Activated CD8-positive, alpha-beta memory T cell treated with anti-CD3 and anti-CD28 coated beads, Interleukin-2, amount 10 ng/mL, durations not matched to agents 7 days and 5 days (primary cell): Measurements from ENCODE around the gene HSP90AB1. TPM values are rescaled to one million over a fixed set of nuclear protein-coding genes. Genes with fewer than 3 reads are reported as not detected.
A peak's percentile ranks its signal among the peaks of the same experiment; 100 is the strongest.

Source experiments
- ATAC-seq: fragments of 150-1000 bp; cut with Tn5 transposase; one replicate; pipeline ENCODE4 v1.10.0; 2021; ENCODE audit warnings: moderate library complexity
- CTCF ChIA-PET: fragments of 350-600 bp; sonication (Branson Sonifier 250); formaldehyde crosslinking; loops from one replicate; lab custom pipeline; 2021; ENCODE audit warnings: antibody characterized with exemption; lab: Charles Lee
- DNase-seq: peaks from one replicate; pipeline ENCODE4 v3.0.0-alpha.2; 2020
- H3K27ac Mint-ChIP-seq: one replicate; pipeline ENCODE4 v1.8.0; 2021; ENCODE audit warnings: mild to moderate bottlenecking, mixed read lengths
- H3K27me3 Mint-ChIP-seq: one replicate; pipeline ENCODE4 v1.8.0; 2021; ENCODE audit warnings: mixed read lengths
- H3K36me3 Mint-ChIP-seq: one replicate; pipeline ENCODE4 v1.8.0; 2021; ENCODE audit warnings: mild to moderate bottlenecking, mixed read lengths
- H3K4me1 Mint-ChIP-seq: one replicate; pipeline ENCODE4 v1.8.0; 2021; ENCODE audit warnings: mixed read lengths
- H3K4me3 Mint-ChIP-seq: one replicate; pipeline ENCODE4 v1.8.0; 2021; ENCODE audit warnings: mild to moderate bottlenecking, moderate library complexity, mixed read lengths
- H3K9me3 Mint-ChIP-seq: one replicate; pipeline ENCODE4 v1.8.0; 2022; ENCODE audit warnings: low read depth, mixed read lengths
- total RNA-seq, 2 experiments: library from RNA; stranded (reverse); gene quantifications; one replicate each; pipeline ENCODE4 v1.2.3, GENCODE V29; 2021

HSP90AB1 gene
- total RNA-seq, 2 experiments from 2014 or later = 734 to 1,112 TPM

GRCh38 chr6:44257025-44257752 is 10.3 kb downstream of the HSP90AB1 start, which contains the start of gene SLC35B2:
Gene SLC35B2 (minus strand): TSS chr6:44257528. CDS start chr6:44257410, 118 bp downstream.
- H3K4me3 Mint-ChIP-seq = peak within 1 kb of the TSS; percentile 90
- DNase-seq = peak; percentile 77
- peak; percentile 71 for ATAC-seq
- H3K27ac Mint-ChIP-seq = peak within 1 kb of the TSS; percentile 88
- H3K4me1 Mint-ChIP-seq = peaks cover 68% of the 10 kb centered on the region
- no peaks in the 10 kb centered on the region for H3K27me3 Mint-ChIP-seq
- CTCF ChIA-PET = interaction anchor here (0.7 to 3.1 kb wide), 25 partner anchors 9 to 158 kb away, joined by 3 to 55 read pairs (median 5); partner anchors contain the start of genes AARS2, CDC5L, HSP90AB1 and SLC29A1
- H3K36me3 Mint-ChIP-seq = peaks cover 43% of the 10 kb centered on the region
- no peaks in the 10 kb centered on the region for H3K9me3 Mint-ChIP-seq

- peak overlapping the region; percentile 88 for H3K27ac Mint-ChIP-seq
- H3K36me3 Mint-ChIP-seq = peaks cover 38% of the 10 kb centered on the region
- H3K4me1 Mint-ChIP-seq = peaks cover 71% of the 10 kb centered on the region
- peak overlapping the region; percentile 75 for H3K4me3 Mint-ChIP-seq
- CTCF ChIA-PET = interaction anchor here (1.3 to 3.1 kb wide), 9 partner anchors 8 to 85 kb away, joined by 5 to 55 read pairs (median 12); partner anchors contain the start of genes AARS2, HSP90AB1 and SLC29A1
- no peaks in the 10 kb centered on the region for H3K9me3 Mint-ChIP-seq
- H3K27me3 Mint-ChIP-seq = no peaks in the 10 kb centered on the region
- no peak for DNase-seq
- ATAC-seq = no peak
Measured at GRCh38 chr6:44257753-44258324, 10.9 kb downstream of the HSP90AB1 start.

- Mint-ChIP-seq H3K27me3 (no peaks in the 10 kb centered on the region), H3K27ac (peak overlapping the region; percentile 88), H3K36me3 (peaks cover 37% of the 10 kb centered on the region), H3K9me3 (no peaks in the 10 kb centered on the region), H3K4me3 (peak overlapping the region; percentile 75), H3K4me1 (peaks cover 67% of the 10 kb centered on the region)
- DNase-seq = no peak
- ATAC-seq = no peak
- CTCF ChIA-PET = interaction anchor here (2.4 to 3.0 kb wide), 2 partner anchors 10 to 34 kb away, joined by 17 to 55 read pairs; partner anchors contain the start of genes HSP90AB1 and SLC29A1
Measured at GRCh38 chr6:44258325-44258863, 11.5 kb downstream of the HSP90AB1 start.

- no peaks in the 10 kb centered on the region for H3K9me3 Mint-ChIP-seq
- H3K27me3 Mint-ChIP-seq = no peaks in the 10 kb centered on the region
- H3K27ac Mint-ChIP-seq = peak overlapping the region; percentile 88
- H3K4me3 Mint-ChIP-seq = no peak overlapping the region
- peaks cover 33% of the 10 kb centered on the region for H3K36me3 Mint-ChIP-seq
- CTCF ChIA-PET = no interaction called here
- peaks cover 63% of the 10 kb centered on the region for H3K4me1 Mint-ChIP-seq
- DNase-seq (no peak), ATAC-seq (no peak)
Measured at GRCh38 chr6:44258921-44259320, 12.0 kb downstream of the HSP90AB1 start.

- CTCF ChIA-PET = interaction anchor here (1.1 kb wide), 1 partner anchor 87 kb away, joined by 3 read pairs; no protein-coding TSS in a partner anchor
Measured at GRCh38 chr6:44260011-44260410, 13.1 kb downstream of the HSP90AB1 start.

GRCh38 chr6:44260451-44261297 is 13.8 kb downstream of the HSP90AB1 start:
- no peaks in the 10 kb centered on the region for H3K27me3 Mint-ChIP-seq
- H3K36me3 Mint-ChIP-seq = peaks cover 27% of the 10 kb centered on the region
- H3K9me3 Mint-ChIP-seq = no peaks in the 10 kb centered on the region
- DNase-seq = no peak
- H3K27ac Mint-ChIP-seq = peak overlapping the region; percentile 41
- peaks cover 49% of the 10 kb centered on the region for H3K4me1 Mint-ChIP-seq
- ATAC-seq = no peak
- CTCF ChIA-PET = interaction anchor here (1.1 to 4.5 kb wide), 3 partner anchors 8 to 88 kb away, joined by 3 to 39 read pairs (median 15); partner anchors contain the start of gene HSP90AB1
- no peak overlapping the region for H3K4me3 Mint-ChIP-seq

More at GRCh38 chr6:44260011-44260410, 13.1 kb downstream of the HSP90AB1 start:
- no peak for ATAC-seq
- Mint-ChIP-seq H3K9me3 (no peaks in the 10 kb centered on the region), H3K36me3 (peaks cover 28% of the 10 kb centered on the region), H3K27me3 (no peaks in the 10 kb centered on the region), H3K27ac (no peak overlapping the region), H3K4me3 (no peak overlapping the region), H3K4me1 (peaks cover 53% of the 10 kb centered on the region)
- DNase-seq = no peak

- Mint-ChIP-seq H3K36me3 (peaks cover 27% of the 10 kb centered on the region), H3K27ac (peak overlapping the region; percentile 96), H3K4me3 (no peak overlapping the region), H3K4me1 (peaks cover 48% of the 10 kb centered on the region), H3K9me3 (no peaks in the 10 kb centered on the region), H3K27me3 (no peaks in the 10 kb centered on the region)
- no peak for ATAC-seq
- DNase-seq = no peak
- CTCF ChIA-PET = interaction anchor here (0.8 to 4.5 kb wide), 4 partner anchors 9 to 87 kb away, joined by 3 to 39 read pairs (median 10); partner anchors contain the start of gene HSP90AB1
Measured at GRCh38 chr6:44261581-44261980, 14.7 kb downstream of the HSP90AB1 start.

- H3K4me1 Mint-ChIP-seq = peaks cover 53% of the 10 kb centered on the region
- CTCF ChIA-PET = interaction anchor here (0.8 to 4.5 kb wide), 5 partner anchors 10 to 88 kb away, joined by 3 to 39 read pairs (median 5); partner anchors contain the start of gene HSP90AB1
- peak; percentile 3 for ATAC-seq
Measured at GRCh38 chr6:44262467-44263353, 15.8 kb downstream of the HSP90AB1 start.

GRCh38 chr6:44263354-44264100 is 16.6 kb downstream of the HSP90AB1 start:
- no peaks in the 10 kb centered on the region for H3K9me3 Mint-ChIP-seq
- H3K36me3 Mint-ChIP-seq = peaks cover 23% of the 10 kb centered on the region
- H3K4me3 Mint-ChIP-seq = peak overlapping the region; percentile 97
- peaks cover 2% of the 10 kb centered on the region for H3K27me3 Mint-ChIP-seq
- H3K27ac Mint-ChIP-seq = peak overlapping the region; percentile 96
- ATAC-seq = peak; percentile 11
- H3K4me1 Mint-ChIP-seq = peaks cover 51% of the 10 kb centered on the region
- CTCF ChIA-PET = interaction anchor here (0.7 to 4.5 kb wide), 8 partner anchors 11 to 597 kb away, joined by 3 to 39 read pairs (median 8); partner anchors contain the start of genes AARS2 and HSP90AB1
- DNase-seq = peak; percentile 57

More at GRCh38 chr6:44262467-44263353, 15.8 kb downstream of the HSP90AB1 start:
- H3K4me3 Mint-ChIP-seq = peak overlapping the region; percentile 97
- peak overlapping the region; percentile 96 for H3K27ac Mint-ChIP-seq
- H3K9me3 Mint-ChIP-seq = no peaks in the 10 kb centered on the region
- peaks cover 27% of the 10 kb centered on the region for H3K36me3 Mint-ChIP-seq
- DNase-seq = no peak
- no peaks in the 10 kb centered on the region for H3K27me3 Mint-ChIP-seq

- peaks cover 52% of the 10 kb centered on the region for H3K4me1 Mint-ChIP-seq
- DNase-seq (peak; percentile 69), ATAC-seq (peak; percentile 38)
- H3K27ac Mint-ChIP-seq = peak overlapping the region; percentile 96
- CTCF ChIA-PET = interaction anchor here (0.7 to 4.5 kb wide), 10 partner anchors 11 to 598 kb away, joined by 3 to 39 read pairs (median 4); partner anchors contain the start of genes AARS2 and HSP90AB1
- H3K36me3 Mint-ChIP-seq = peaks cover 19% of the 10 kb centered on the region
- peaks cover 10% of the 10 kb centered on the region for H3K27me3 Mint-ChIP-seq
- no peaks in the 10 kb centered on the region for H3K9me3 Mint-ChIP-seq
- H3K4me3 Mint-ChIP-seq = peak overlapping the region; percentile 97
Measured at GRCh38 chr6:44264154-44265006, 17.5 kb downstream of the HSP90AB1 start.
